A673 (cell line): ENCODE data around the gene USP14. TPM values are rescaled to one million over a fixed set of nuclear protein-coding genes. Genes with fewer than 3 reads are reported as not detected.
A peak's percentile ranks its signal among the peaks of the same experiment; 100 is the strongest.

Source experiments
- BruUV-seq: library from RNA; stranded (reverse); fragments of 400-500 nt; replicated peaks from 2 replicates; lab custom pipeline; 2021; lab: Mats Ljungman, UMichigan
- CTCF ChIA-PET: fragments of 300-600 bp; sonication (Branson Sonifier 250); formaldehyde crosslinking; loops from one replicate; lab custom pipeline; 2022; ENCODE audit warnings: antibody characterized with exemption; lab: Charles Lee
- POLR2A ChIA-PET: fragments of 300-600 bp; sonication (Branson Sonifier 250); formaldehyde crosslinking; loops from one replicate; lab custom pipeline; 2022; ENCODE audit warnings: antibody characterized with exemption; ENCODE audit not compliant: low non-redundant PET; lab: Charles Lee
- DNase-seq: peaks from one replicate; pipeline ENCODE4 v3.0.0-alpha.2; 2015; ENCODE audit warnings: low spot score
- H3K27ac ChIP-seq: fragments of 200-600 bp; sonication (generic); 2 replicates; pipeline ENCODE4 v1.5.1; 2016; ENCODE audit warnings: mixed run types, low read depth, mild to moderate bottlenecking, mixed read lengths, antibody characterized with exemption, low read length; ENCODE audit not compliant: poor library complexity, severe bottlenecking
- H3K27me3 ChIP-seq: fragments of 200-600 bp; sonication (generic); replicated peaks from 2 replicates; pipeline ENCODE4 v1.6.1; 2017; ENCODE audit warnings: mixed run types, low read depth, mild to moderate bottlenecking, mixed read lengths, antibody characterized with exemption, low read length; ENCODE audit not compliant: insufficient read depth, poor library complexity
- H3K36me3 ChIP-seq: fragments of 200-600 bp; sonication (generic); 2 replicates; pipeline ENCODE4 v1.6.1; 2016; ENCODE audit warnings: mixed run types, mild to moderate bottlenecking, mixed read lengths, antibody characterized with exemption, low read length; ENCODE audit not compliant: insufficient read depth, poor library complexity, severe bottlenecking
- H3K4me1 ChIP-seq: fragments of 200-600 bp; sonication (generic); 2 replicates; pipeline ENCODE4 v1.6.1; 2017; ENCODE audit warnings: mixed run types, mild to moderate bottlenecking, mixed read lengths, antibody characterized with exemption, low read length; ENCODE audit not compliant: insufficient read depth, poor library complexity, severe bottlenecking
- H3K4me3 ChIP-seq: fragments of 200-600 bp; sonication (generic); 2 replicates; pipeline ENCODE4 v1.5.1; 2016; ENCODE audit warnings: low read depth, mixed run types, mild to moderate bottlenecking, mixed read lengths, low read length; ENCODE audit not compliant: poor library complexity, severe bottlenecking
- H3K9me3 ChIP-seq: fragments of 200-600 bp; sonication (generic); 2 replicates; pipeline ENCODE4 v1.6.1; 2016; ENCODE audit warnings: mixed run types, low read depth, mild to moderate bottlenecking, mixed read lengths, antibody characterized with exemption, low read length; ENCODE audit not compliant: poor library complexity, severe bottlenecking
- CTCF ChIP-seq: fragments of 300-800, 200-600 bp; sonication (generic); conservative IDR thresholded peaks from 2 replicates; pipeline ENCODE4 v1.5.1; 2017; ENCODE audit warnings: low read depth, mild to moderate bottlenecking, antibody characterized with exemption, low read length, moderate library complexity, mixed read lengths
- EZH2 ChIP-seq: fragments of 200-600 bp; sonication (generic); IDR thresholded peaks from 2 replicates; pipeline ENCODE4 v1.6.1; 2017; ENCODE audit warnings: borderline replicate concordance, low read depth, mild to moderate bottlenecking, mixed read lengths, antibody characterized with exemption, low read length; ENCODE audit not compliant: poor library complexity, severe bottlenecking
- intact Hi-C: fragments of 100-400 bp; cut with micrococcal nuclease; formaldehyde crosslinking; loops from one replicate; pipeline ENCODE4 v1.10.0; 2022; ENCODE audit not compliant: unreplicated experiment
- total RNA-seq: library from RNA; stranded (reverse); gene quantifications from 2 replicates; pipeline ENCODE4 v1.2.3, GENCODE V29; 2021

The USP14 gene
- total RNA-seq, 1 experiment from 2014 or later: 148 TPM

- intact Hi-C loops: no loop called here
- peaks cover 6% of the 10 kb centered on the region for H3K4me1 ChIP-seq
- H3K36me3 ChIP-seq: peaks cover 32% of the 10 kb centered on the region
- DNase-seq: no peak
- H3K27me3 ChIP-seq: no peaks in the 10 kb centered on the region
- no peak for TF ChIP-seq EZH2
- TF ChIP-seq CTCF: no peak
- no peaks in the 10 kb centered on the region for H3K9me3 ChIP-seq
- ChIA-PET CTCF (no interaction called here), POLR2A (no interaction called here)
- H3K4me3 ChIP-seq: no peak overlapping the region
- H3K27ac ChIP-seq: no peak overlapping the region
- no TSS peak for BruUV-seq
Observed at GRCh38 chr18:160831-161570, 2.6 kb downstream of the USP14 start.

GRCh38 chr18:172361-172760 is 14.0 kb downstream of the USP14 start:
- H3K36me3 ChIP-seq: peaks cover 41% of the 10 kb centered on the region
- ChIA-PET POLR2A (no interaction called here), CTCF (no interaction called here)
- TF ChIP-seq CTCF (no peak), EZH2 (no peak)
- H3K9me3 ChIP-seq: no peaks in the 10 kb centered on the region
- intact Hi-C loops: no loop called here
- BruUV-seq: no TSS peak
- peak overlapping the region; percentile 51 for H3K27ac ChIP-seq
- H3K27me3 ChIP-seq: no peaks in the 10 kb centered on the region
- H3K4me1 ChIP-seq: peaks cover 8% of the 10 kb centered on the region
- peak; percentile 75 for DNase-seq
- no peak overlapping the region for H3K4me3 ChIP-seq

- Histone ChIP-seq H3K36me3 (peaks cover 48% of the 10 kb centered on the region), H3K4me1 (peaks cover 8% of the 10 kb centered on the region), H3K4me3 (no peak overlapping the region), H3K27ac (no peak overlapping the region), H3K9me3 (no peaks in the 10 kb centered on the region), H3K27me3 (no peaks in the 10 kb centered on the region)
- no TSS peak for BruUV-seq
- DNase-seq: no peak
- ChIA-PET CTCF (no interaction called here), POLR2A (no interaction called here)
- TF ChIP-seq EZH2 (no peak), CTCF (no peak)
- intact Hi-C loops: no loop called here
Observed at GRCh38 chr18:179499-179898, 21.1 kb downstream of the USP14 start.
